ENCODE results near the gene AKT3.
"Not testable (repeated sequence)": the region's sequence is repeated elsewhere in the genome, so short reads cannot be mapped to it uniquely, and the experiment has no call there.

AKT3 gene

DNA sequence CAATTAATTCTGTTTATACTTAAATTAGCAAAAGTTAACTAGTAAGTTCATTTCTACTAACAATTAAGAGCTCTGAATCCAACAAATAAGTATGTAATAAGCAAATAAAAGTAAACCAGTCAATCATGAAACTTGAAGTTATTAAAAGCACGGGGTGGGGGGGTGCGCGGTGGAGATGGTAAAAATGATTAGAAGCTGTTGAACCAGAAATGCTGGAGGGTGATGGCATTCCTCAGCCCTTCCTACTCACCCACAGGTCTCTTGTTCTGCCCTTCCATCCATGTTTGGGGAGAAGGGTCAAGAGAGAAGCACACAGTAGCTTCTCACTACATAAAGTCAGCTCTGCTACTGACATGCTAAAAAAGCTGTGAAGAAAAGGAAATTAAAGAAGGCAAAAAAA lies 63.5 kb downstream of the AKT3 start:
- DNase-seq (ENCODE audit: extremely low read depth in 1 of 2, low read depth in 1 of 2) = no peak

DNA sequence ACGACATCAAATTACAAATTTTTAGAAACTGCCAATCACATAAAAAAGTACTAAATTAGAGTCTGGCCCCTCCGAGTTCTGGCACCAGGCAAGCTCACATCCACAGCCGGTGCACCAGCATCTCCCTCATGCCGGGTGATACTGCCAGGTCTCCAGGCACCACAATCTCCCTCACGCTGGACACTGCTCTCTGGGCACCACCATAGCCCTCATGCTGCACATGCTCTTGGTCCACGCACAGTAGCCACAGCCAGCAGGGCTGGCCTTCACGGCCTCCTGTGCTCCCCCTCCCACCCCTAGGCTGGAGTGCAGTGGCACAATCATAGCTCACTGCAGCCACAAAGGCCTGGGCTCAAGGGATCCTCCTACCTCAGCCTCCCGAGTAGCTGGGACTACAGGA lies 65.5 kb downstream of the AKT3 start:
- DNase-seq (ENCODE audit: extremely low read depth in 1 of 2, low read depth in 1 of 2) = no peak

DNA sequence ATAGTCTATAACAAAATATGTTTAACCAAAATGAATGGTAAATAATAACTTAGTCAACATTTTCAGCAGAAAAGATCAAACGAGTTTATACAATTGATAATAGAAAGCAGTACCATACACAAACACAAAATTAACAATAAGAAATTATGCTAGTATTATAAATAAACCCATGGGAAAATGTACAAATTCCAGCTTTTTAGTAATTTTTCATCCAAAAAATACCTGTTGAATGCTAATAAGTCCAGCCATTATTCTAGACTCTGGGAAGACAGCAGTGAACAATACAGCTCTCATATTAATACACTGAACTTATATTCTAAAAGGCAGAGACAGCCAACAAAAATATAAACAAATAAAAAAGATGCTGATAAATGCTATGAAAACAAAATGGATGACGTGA lies 66.3 kb downstream of the AKT3 start:
- DNase-seq (ENCODE audit: extremely low read depth in 1 of 2, low read depth in 1 of 2) = no peak

DNA sequence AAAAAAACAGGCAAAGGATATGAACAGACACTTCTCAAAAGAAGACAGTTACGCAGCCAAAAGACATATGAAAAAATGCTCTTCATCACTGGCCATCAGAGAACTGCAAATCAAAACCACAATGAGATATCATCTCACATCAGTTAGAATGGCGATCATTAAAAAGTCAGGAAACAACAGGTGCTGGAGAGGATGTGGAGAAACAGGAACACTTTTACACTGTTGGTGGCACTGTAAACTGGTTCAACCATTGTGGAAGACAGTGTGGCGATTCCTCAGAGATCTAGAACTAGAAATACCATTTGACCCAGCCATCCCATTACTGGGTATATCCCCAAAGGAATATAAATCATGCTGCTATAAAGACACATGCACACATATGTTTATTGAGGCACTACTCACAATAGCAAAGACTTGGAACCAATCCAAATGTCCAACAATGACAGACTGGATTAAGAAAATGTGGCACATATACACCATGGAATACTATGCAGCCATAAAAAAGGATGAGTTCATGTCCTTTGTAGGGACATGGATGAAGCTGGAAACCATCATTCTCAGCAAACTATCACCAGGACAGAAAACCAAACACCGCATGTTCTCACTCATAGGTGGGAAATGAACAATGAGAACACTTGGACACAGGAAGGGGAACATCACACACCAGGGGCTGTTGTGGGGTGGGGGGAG lies 77.5 kb downstream of the AKT3 start:
- not testable (repeated sequence) for DNase-seq (ENCODE audit: extremely low read depth in 1 of 2, low read depth in 1 of 2)

DNA sequence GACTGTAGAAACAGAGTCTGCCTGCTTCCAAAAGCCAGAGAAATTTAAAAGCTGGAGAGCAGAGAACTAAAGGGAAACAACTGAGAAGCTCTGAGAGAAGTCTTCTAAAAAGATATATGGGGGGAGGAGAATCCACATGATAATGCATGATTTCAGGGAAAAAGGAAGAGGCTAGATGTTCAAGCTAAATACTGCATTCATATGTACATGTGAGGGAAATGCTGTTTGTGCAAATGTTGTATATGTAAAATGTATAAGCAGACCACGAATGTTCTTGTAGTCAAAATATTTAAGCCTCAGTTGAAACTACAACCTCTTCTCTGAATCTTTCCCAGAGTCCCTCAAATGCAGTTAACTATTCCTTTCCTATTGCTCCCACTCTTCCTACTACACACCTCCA lies 79.2 kb downstream of the AKT3 start:
- no peak for DNase-seq (ENCODE audit: extremely low read depth in 1 of 2, low read depth in 1 of 2)

DNA sequence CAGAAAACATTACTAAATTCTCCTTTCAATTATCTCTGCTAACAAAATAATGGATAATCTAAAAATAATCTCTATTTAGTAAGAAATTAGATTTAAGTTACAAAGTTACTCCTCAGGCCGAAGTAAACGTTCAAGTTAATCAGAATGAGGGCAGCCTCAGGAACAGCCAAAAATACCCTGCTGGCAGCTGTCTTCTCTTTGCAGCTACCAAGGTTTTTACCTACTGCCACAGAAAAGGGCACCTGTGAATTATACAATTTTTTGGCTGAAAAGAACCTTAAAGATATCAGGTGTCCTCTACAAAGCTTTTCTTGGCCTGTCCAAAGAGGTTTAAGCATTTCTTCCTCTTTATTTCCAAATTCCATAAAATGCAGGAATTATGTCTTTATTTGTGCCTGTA lies 84.4 kb downstream of the AKT3 start:
- no peak for DNase-seq (ENCODE audit: extremely low read depth in 1 of 2, low read depth in 1 of 2)

DNA sequence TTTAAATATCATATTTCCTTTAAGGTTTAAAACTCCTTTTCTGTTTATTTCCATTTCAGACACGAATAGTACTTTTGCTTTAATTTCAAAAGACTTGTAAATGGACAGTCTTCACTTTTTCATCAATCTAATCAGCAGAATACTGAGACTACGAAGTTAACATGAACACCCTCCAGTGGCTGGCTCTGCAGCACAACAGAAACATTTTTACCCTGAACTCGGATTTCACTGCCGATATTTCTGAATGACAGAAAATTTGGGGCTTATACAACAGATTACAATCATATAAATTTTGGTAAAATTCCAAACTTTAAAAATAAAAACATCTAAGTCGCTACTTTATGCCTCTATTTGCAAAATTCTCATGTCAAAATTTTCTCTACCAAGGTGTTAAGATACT lies 86.2 kb downstream of the AKT3 start:
- no peak for DNase-seq (ENCODE audit: extremely low read depth in 1 of 2, low read depth in 1 of 2)

DNA sequence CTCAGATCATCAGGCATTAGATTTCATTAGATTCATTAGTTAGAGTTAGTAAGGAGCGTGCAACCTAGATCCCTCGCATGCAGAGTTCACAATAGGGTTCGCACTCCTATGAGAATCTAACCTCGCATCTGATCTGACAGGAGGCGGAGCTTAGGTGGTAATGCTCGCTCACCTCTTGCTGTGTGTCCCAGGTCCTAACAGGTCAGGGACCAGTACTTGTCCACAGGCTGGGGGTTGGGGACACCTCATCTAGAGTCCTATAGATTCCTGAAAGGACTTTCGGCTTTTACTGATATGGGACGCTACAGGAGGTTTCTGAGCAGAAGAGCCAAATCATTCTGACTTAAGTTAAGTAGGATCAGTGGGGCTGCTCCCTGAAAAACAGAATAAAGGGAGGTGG lies 91.4 kb downstream of the AKT3 start:
- no peak for DNase-seq (ENCODE audit: extremely low read depth in 1 of 2, low read depth in 1 of 2)

DNA sequence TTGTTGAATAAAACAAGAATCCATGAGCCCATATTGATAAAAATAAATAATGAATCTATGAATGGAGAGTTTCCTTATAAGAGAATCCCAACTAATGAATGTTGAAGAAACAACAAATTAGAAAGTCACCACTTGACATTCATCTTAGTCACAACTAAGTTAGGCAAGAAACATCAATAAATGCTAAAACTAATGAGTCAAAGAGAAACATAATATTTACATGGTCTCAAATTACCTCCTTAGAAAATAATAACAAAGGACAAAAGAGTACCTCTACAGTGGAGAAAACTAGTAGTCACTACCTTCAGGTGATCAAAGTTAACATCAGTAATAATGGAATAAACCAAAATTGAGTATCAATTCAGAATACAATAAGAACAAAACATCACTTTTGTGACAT lies 93.5 kb downstream of the AKT3 start:
- no peak for DNase-seq (ENCODE audit: extremely low read depth in 1 of 2, low read depth in 1 of 2)

DNA sequence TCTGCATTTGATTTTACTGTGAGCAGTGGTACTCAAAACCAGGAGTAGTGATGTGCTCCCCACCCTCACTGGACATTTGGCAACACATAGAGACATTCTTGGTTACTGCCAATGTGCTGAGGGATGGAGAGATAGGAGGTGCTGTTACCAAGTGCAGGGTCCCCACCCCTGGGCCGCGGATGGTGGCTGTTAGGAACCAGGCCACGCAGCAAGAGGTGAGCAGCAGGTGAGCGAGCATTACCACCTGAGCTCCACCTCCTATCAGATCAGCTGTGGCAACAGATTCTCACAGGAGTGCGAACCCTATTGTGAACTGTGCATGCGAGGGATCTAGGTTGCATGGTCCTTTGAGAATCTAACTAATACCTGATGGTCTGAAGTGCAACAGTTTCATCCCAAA lies 95.7 kb downstream of the AKT3 start:
- no peak for DNase-seq (ENCODE audit: extremely low read depth in 1 of 2, low read depth in 1 of 2)

DNA sequence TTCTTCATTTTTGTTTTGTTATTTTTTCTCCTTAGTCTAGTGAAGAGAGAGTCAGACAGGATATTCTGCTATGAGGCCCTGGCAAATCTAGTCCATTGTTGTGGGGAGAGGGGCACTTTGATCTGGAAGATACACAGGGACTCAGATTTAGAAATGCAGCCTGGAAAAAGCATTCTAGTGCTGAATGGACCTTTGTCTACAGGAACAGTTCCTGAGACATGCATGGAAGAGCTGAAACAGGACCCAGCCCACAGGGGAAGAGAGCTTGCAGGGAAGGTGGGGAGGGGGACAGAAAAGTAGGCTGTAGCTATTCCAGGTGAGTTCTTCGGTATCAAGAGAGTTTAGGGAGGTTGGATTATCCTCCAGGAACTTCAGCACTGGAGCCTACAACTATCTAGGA lies 98.5 kb downstream of the AKT3 start:
- no peak for DNase-seq (ENCODE audit: extremely low read depth in 1 of 2, low read depth in 1 of 2)

DNA sequence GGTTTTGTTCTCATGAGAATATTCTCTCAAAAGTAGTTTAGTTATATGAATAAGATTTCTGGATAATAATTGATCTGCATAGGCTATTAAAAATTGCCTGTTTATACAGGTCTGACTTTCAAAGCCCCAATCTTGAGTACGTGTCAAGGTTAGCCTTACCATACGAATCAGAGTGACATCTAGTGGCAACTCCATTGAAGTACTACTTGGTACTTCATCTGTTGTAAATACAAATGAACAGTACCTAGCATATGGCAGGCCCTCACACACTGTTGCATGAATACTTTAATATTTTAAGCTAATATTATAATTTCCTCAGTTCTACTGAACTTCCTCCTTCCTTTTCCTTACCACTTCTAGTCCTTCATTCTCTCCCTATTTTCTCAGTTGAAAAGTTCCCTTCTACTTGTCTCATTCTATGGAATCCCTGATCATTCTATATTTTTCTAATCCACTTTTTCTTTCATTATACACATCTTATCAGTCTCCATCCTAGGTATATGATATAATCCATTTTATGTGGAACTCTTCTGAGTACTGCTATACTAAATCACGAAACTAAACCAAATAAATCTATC lies 101.2 kb downstream of the AKT3 start:
- no peak for DNase-seq (ENCODE audit: extremely low read depth in 1 of 2, low read depth in 1 of 2)

DNA sequence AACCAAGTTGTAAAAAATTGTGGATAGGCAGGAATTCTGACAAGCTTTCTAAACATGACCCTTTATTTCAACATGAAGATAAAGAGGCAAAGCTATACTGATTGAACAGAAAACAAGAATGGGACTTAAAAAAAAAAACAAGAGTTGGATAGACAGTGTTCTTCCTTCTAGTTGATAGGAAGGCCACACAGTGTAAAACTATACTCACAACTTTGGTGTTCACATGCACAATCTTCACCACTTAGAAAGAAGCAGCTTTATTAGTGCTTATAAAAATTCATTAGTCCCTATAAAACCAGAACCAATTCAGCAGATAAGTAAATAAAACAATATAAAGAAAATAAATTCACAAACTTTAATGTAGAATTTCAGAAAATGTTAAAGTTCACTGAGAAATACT lies 101.8 kb downstream of the AKT3 start:
- DNase-seq (ENCODE audit: extremely low read depth in 1 of 2, low read depth in 1 of 2) = no peak

DNA sequence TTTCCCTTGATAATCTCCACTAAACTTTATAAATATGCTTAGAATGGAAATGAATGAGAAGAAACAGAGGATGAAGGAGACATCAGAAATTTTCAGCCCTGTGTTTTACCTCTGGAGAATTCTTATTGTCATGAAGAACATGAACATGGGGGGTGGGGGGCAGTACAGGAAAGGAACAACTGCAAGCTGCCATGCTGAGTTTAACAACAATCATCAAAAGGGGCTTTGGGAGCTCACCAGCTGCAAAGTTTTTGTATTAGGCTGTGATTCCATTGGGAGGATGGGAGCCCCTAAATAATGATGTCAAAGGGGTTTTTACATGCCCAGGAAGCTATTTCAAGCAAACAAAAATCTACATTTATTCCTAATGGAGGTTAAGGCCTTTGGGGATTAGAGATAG lies 103.3 kb downstream of the AKT3 start:
- DNase-seq (ENCODE audit: extremely low read depth in 1 of 2, low read depth in 1 of 2) = no peak

DNA sequence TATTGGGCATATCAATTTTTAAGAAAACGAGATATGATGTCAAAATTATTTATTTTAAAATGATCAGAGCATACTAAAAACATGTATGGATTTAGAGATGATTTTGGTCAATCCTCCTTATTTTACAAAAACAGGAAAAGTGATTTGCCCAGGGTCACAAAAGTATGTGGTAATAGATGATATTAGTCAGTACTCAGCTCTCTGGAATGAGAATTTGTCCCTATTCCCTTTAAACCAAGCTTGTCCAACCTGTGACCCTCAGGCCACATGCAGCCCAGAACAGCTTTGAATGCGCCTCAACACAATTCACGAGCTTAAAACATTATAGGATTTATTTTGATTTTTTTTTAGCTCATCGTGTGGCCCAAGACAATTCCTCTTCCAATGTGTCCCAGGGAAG lies 104.7 kb downstream of the AKT3 start:
- DNase-seq (ENCODE audit: extremely low read depth in 1 of 2, low read depth in 1 of 2) = no peak

DNA sequence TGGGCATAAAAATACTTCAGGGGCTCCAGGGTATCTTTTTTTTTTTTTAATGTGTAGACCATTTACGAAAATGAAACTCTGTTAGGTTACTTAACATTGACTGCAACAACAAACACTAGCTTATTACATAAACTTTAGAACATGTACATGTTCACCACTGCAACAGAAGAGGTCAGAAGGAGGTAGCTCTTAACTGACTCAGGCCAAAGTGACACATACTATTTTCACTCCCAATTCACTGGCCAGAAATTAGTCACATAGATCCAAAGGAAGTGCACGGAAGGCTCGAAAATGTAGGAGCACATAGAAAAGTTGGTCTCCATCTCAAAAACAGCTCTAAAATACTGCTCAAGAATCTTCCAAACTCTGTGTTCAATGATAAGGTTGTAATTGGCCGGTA lies 107.2 kb downstream of the AKT3 start:
- no peak for DNase-seq (ENCODE audit: extremely low read depth in 1 of 2, low read depth in 1 of 2)

DNA sequence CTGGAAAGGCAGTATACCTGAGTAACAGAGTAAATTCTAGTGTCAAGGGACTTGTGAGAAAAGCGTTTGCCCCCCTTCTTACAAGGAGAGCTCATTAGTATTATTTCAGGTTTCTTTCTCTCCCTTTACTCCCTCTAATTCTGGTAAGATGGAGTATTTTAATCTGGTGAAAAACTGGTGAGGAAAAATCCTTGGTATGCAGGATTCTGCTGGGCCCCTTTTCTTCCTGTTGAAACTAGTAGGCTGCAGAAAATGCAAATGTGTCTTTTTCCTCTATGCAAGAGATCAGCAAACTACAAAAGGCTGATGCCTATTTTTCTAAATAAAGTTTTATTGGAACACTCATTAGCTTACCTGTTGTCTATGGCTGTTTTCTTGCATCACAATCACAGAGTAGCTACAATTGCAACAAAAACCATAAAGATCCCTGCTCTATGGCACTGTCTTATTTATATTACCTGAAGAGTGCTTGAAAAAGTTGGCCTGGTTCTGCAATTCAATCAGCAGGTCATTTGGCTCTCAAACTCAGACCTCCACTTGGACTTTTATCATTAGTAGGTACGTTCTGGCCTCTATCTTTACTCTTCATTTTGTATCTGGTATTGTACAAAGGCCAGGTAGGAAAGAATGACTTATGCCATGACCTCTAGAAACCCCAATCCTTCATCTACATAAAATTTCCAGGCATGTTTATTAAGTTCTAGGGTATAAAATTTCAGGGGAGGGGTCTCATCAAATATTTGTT lies 109.6 kb downstream of the AKT3 start:
- DNase-seq (ENCODE audit: extremely low read depth in 1 of 2, low read depth in 1 of 2) = no peak

DNA sequence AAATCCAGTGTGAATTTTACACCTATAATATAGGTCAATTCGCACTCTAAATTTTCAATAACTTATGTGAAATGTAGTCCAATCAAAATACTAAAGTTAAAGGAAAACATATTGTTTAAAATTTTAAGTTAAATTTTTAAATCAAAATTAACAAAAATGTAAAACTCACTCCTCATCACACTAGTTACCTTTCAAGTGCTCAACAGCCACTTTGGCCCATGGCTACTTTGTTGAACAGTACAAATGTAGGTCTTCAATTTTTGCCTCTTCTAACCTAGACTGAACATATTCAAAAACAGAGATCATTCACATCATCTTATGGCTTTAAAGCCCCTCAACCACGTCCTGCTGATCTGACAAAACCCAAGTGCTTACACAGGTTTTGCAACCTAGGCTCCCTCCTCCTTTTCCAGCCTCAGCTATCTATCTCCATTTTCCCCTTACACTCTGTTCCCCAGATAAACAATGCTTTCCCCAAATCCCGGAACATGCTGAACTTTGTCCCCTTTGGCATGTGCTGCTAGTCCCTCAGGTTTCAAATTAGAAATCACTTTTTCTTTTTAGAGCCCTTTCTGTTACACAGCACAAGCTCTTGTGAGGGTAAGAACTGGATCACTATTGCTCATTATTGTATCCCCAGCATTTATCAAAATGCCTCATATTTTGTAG lies 110.6 kb downstream of the AKT3 start:
- no peak for DNase-seq (ENCODE audit: extremely low read depth in 1 of 2, low read depth in 1 of 2)

DNA sequence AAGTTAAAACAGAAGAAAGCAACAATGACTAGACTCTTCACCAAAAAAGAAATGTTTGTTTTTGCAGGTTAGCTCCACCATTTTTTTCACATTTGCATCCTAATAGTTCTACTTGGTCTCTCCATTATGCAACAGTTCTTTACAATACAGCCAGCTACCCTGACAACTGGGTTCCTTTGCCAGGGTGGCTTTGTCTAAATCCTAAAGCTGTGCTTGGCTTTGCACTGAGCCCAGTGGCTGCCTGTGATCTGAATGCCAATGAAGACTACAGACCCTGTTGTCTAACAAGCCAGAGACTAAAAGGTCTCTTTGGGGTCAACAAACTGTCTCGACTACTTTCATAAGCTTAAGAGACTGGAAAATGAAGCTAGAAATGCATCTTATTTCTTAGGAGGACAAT lies 112.0 kb downstream of the AKT3 start:
- DNase-seq (ENCODE audit: extremely low read depth in 1 of 2, low read depth in 1 of 2) = no peak

DNA sequence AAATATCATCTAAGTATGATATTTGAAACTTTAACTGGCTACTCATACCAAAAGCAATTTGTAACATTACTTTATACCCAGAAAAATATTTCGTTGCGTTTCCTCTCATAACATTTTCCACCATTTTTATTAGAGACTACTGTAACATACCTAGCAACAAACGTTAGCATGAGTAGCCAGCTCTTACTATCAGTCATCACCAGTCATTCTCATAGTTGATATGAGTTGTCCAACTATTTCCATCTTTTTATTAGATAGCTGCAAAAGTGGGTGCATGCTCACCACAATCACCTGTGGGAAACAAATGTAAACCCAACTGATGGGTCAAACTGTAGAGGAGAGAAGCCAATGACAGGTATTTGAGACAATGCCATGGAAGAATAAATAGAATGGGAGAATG lies 114.6 kb downstream of the AKT3 start:
- no peak for DNase-seq (ENCODE audit: extremely low read depth in 1 of 2, low read depth in 1 of 2)

DNA sequence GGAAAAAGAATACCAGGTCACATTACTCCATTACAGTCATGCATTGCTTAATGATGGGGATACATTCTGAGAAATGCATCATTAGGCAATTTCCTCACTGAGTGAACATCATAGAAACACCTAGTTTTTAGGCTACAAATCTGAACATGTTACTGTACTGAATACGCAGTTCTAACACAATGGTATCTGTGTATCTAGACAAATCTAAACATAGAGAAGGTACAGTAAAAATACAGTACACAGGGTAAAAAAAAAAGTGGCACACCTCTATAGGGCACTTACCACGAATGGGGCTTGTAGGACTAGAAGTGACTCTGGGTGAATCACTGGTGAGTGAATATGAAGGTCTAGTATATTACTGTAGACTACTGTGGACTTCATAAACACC lies 115.7 kb downstream of the AKT3 start:
- DNase-seq (ENCODE audit: extremely low read depth in 1 of 2, low read depth in 1 of 2) = no peak

Data from stimulated activated CD8-positive, alpha-beta memory T cell treated with anti-CD3 and anti-CD28 coated beads, Interleukin-7, amount 100 ng/mL, for 48 hours (primary cell).